Hepatocyte (in vitro differentiated cells): ENCODE results near the gene PPP5C.

Source experiments
- CTCF ChIP-seq: fragments of 200-600 bp; sonication (generic); IDR thresholded peaks from 2 replicates; pipeline ENCODE4 v1.5.1; 2016; ENCODE audit warnings: antibody characterized with exemption, mild to moderate bottlenecking; ENCODE audit not compliant: poor library complexity
- EZH2phosphoT487 ChIP-seq: fragments of 200-600 bp; sonication (generic); IDR thresholded peaks from one replicate; pipeline ENCODE4 v1.6.1; 2018; ENCODE audit warnings: antibody characterized with exemption, mild to moderate bottlenecking, low read depth, moderate library complexity; ENCODE audit not compliant: unreplicated experiment, severe bottlenecking

- TF ChIP-seq CTCF, result no peak
- TF ChIP-seq EZH2phosphoT487, result no peak
Measured at GRCh38 chr19:46378268-46378667, 31.4 kb downstream of the PPP5C start.
